Psoas muscle (tissue), 8 donors: ENCODE measurements around the gene ARL4C. TPM values are rescaled to one million over a fixed set of nuclear protein-coding genes. Genes with fewer than 3 reads are reported as not detected.

Experiments used
- ATAC-seq, 4 donors: fragments of 200-7000 bp; cut with Tn5 transposase; one replicate each; pipeline ENCODE4 v1.9.1; 2020; ENCODE audit warnings: moderate library complexity in 3 of 4, mild to moderate bottlenecking in 2 of 4
- DNase-seq, 2 donors: peaks; one replicate each; pipeline ENCODE4 v3.0.0-alpha.2; 2020
- H3K27ac ChIP-seq: fragments of 200-600 bp; one replicate; pipeline ENCODE4 v1.8.0; 2022
- H3K27me3 ChIP-seq, 3 donors: fragments of 200-600 bp in 1 of 3; one replicate each; pipeline versions ENCODE4 v1.6.1 to v1.8.0; 2013 to 2022; ENCODE audit warnings: low read length in 2 of 3, mild to moderate bottlenecking in 2 of 3, moderate library complexity in 1 of 3; ENCODE audit not compliant: insufficient read depth in 3 of 3
- H3K36me3 ChIP-seq, 2 donors: fragments of 200-600 bp in 1 of 2; one replicate each; pipeline versions ENCODE4 v1.6.1 to v1.8.0; 2013 to 2022; ENCODE audit warnings: low read depth in 1 of 2, mild to moderate bottlenecking in 1 of 2, moderate library complexity in 1 of 2; ENCODE audit not compliant: insufficient read depth in 1 of 2
- H3K4me1 ChIP-seq: fragments of 200-600 bp; one replicate; pipeline ENCODE4 v1.8.0; 2022
- H3K4me3 ChIP-seq: fragments of 200-600 bp; one replicate; pipeline ENCODE4 v1.8.0; 2022; ENCODE audit warnings: mild to moderate bottlenecking
- H3K9me3 ChIP-seq: fragments of 200-600 bp; one replicate; pipeline ENCODE4 v1.8.0; 2022
- CTCF ChIP-seq: fragments of 200-600 bp; IDR thresholded peaks from one replicate; pipeline ENCODE4 v1.8.0; 2022; ENCODE audit warnings: antibody characterized with exemption
- WGBS, 3 donors: extraction: QIAGEN DNeasy Blood & Tissue Kit; methylation state at CpG; one replicate each; pipeline versions ENCODE4 v1.1.6 to v1.1.7; 2013; 5-methylcytosine and 5-hydroxymethylcytosine counted together
- intact Hi-C, 2 donors: fragments of 100-400 bp; cut with DNase I; formaldehyde crosslinking; loops; one replicate each; pipeline versions ENCODE4 v1.11.0 to v1.14.2; 2022
- polyA plus RNA-seq, 3 donors: library from polyadenylated mRNA; stranded (reverse); fragments of 200-250 nt; gene quantifications; one replicate each; pipeline ENCODE4 v1.2.3, GENCODE V29; 2013
- total RNA-seq, 4 donors: library from RNA; stranded (reverse); fragmentation: NEBNext Ultra II Directional in 2 of 4; extraction: Animal tissue kit (Norgen Biotek cat#: 25700) in 2 of 4; gene quantifications; one replicate each; pipeline versions ENCODE4 v1.2.1 to v1.2.4, GENCODE V29; 2021 to 2023
- donor health status: healthy with polysubstance abuse.
- donor health status: DM: no; HTN: no; CAD: no; lungs with moderate emphysema.
- donor health status: Bipolar disorder and iron deficiency.
- donor health status: healthy.
- donor health status: DM: yes; HTN: yes; CAD: no.
- donor health status: DM: no; HTN: no; CAD: no.
- donor health status: DM: no; HTN: no; CAD: no.
- donor health status: DM: yes; HTN: yes; CAD: no.

Gene ARL4C
- total and polyA plus RNA-seq, 7 donors, result 0.34 to 1.6 (median 1.1) TPM

GRCh38 chr2:234481301-234481700, 15.6 kb downstream of the ARL4C start:
- Histone ChIP-seq H3K4me3 (no peak overlapping the region), H3K27me3 (peaks cover 0 to 8% (median 0%) of the 10 kb centered on the region in 3 donors), H3K36me3 (no peaks in the 10 kb centered on the region), H3K9me3 (no peaks in the 10 kb centered on the region), H3K4me1 (no peaks in the 10 kb centered on the region), H3K27ac (no peak overlapping the region)
- WGBS, 3 donors, result 88 to 89% (median 89%) methylated on average over 5 of the region's 5 CpGs
- intact Hi-C loops, result no loop called here
- no peak for ATAC-seq
- no peak for DNase-seq
- TF ChIP-seq CTCF, result no peak

DNA sequence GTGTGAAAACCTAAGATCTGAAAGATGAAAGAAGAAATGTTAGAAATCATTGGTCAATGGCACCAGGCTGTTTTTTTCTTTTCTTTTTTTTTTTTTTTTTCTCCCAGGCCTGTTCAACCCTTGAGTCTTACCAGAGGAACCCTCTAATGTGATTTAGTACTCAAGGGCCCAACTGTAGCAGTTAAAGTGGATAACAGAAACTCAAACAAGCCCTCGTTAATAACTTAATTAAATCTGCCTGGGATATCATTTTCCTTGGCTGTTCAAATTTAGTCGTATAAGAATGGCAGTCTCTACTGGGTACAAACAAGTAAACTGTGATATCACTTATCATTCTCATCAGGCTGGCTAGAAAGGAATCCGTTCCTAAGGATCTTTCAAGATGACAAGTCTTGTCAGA, 16.5 kb downstream of the ARL4C start:
- Histone ChIP-seq H3K4me3 (no peak overlapping the region), H3K4me1 (no peaks in the 10 kb centered on the region), H3K9me3 (no peaks in the 10 kb centered on the region), H3K36me3 (no peaks in the 10 kb centered on the region), H3K27ac (no peak overlapping the region), H3K27me3 (peaks cover 0 to 3% (median 0%) of the 10 kb centered on the region in 3 donors)
- intact Hi-C loops, result loop anchor here in 1 of 2 donors (1.0 kb wide), 1 partner anchor 8 kb away; no protein-coding TSS in a partner anchor
- no peak for TF ChIP-seq CTCF
- WGBS, 3 donors, result 83 to 87% (median 83%) methylated on average over 3 of the region's 3 CpGs
- ATAC-seq (no peak), DNase-seq (no peak)

GRCh38 chr2:234479465-234479864, 17.4 kb downstream of the ARL4C start:
- intact Hi-C loops, result no loop called here
- peaks cover 0 to 3% (median 0%) of the 10 kb centered on the region in 3 donors for H3K27me3 ChIP-seq
- no peaks in the 10 kb centered on the region for H3K36me3 ChIP-seq
- ATAC-seq (no peak), DNase-seq (no peak)
- H3K4me3 ChIP-seq, result no peak overlapping the region
- H3K27ac ChIP-seq, result no peak overlapping the region
- TF ChIP-seq CTCF, result no peak
- H3K9me3 ChIP-seq, result no peaks in the 10 kb centered on the region
- 80 to 82% (median 81%) methylated on average over 9 of the region's 9 CpGs for WGBS, 3 donors
- no peaks in the 10 kb centered on the region for H3K4me1 ChIP-seq

GRCh38 chr2:234478121-234478858, 18.6 kb downstream of the ARL4C start:
- Histone ChIP-seq H3K36me3 (no peaks in the 10 kb centered on the region), H3K27me3 (peaks cover 0 to 3% (median 0%) of the 10 kb centered on the region in 3 donors), H3K4me3 (no peak overlapping the region), H3K27ac (no peak overlapping the region), H3K9me3 (no peaks in the 10 kb centered on the region), H3K4me1 (no peaks in the 10 kb centered on the region)
- TF ChIP-seq CTCF, result no peak
- ATAC-seq (no peak), DNase-seq (no peak)
- WGBS, 3 donors, result 66 to 81% (median 73%) methylated on average over 4 of the region's 4 CpGs
- intact Hi-C loops, result no loop called here

DNA sequence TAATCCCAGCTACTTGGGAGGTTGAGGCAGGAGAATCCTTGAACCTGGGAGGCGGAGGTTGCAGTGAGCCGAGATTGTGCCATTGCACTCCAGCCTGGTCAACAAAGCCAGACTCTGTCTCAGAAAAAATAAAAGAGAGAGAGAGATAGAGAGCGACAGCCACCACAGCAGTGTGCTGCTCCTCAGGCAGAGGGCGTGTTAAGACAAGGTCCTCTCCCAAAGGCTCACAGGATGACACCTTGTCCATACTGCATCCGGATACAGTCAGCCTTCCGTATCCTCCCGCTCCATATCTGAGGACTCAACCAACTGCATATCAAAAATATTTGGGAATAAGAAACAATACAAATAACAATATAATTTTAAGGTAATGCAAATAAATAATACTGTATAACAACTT, 20.1 kb downstream of the ARL4C start:
- no peak for ATAC-seq
- H3K36me3 ChIP-seq, result no peaks in the 10 kb centered on the region
- no peak for TF ChIP-seq CTCF
- 82 to 90% (median 88%) methylated on average over 7 of the region's 7 CpGs for WGBS, 3 donors
- no peaks in the 10 kb centered on the region for H3K9me3 ChIP-seq
- no peak for DNase-seq
- no peaks in the 10 kb centered on the region for H3K4me1 ChIP-seq
- H3K27ac ChIP-seq, result no peak overlapping the region
- intact Hi-C loops, result no loop called here
- H3K27me3 ChIP-seq, result no peaks in the 10 kb centered on the region
- no peak overlapping the region for H3K4me3 ChIP-seq
